NCI-H526 (cell line): Measurements from ENCODE around the gene CREBL2.
"Not testable (repeated sequence)": the region's sequence is repeated elsewhere in the genome, so short reads cannot be mapped to it uniquely, and the experiment has no call there.

Experiments used
- DNase-seq, 2 experiments: peaks; one replicate each; lab custom pipeline; 2025; lab: John Stamatoyannopoulos, UW

Gene CREBL2

GRCh38 chr12:12639995-12640394 is 28.3 kb downstream of the CREBL2 start:
- DNase-seq = not testable (repeated sequence)

- no peak for DNase-seq
Observed at GRCh38 chr12:12641650-12642049, 30.0 kb downstream of the CREBL2 start.

GRCh38 chr12:12642916-12643315 is 31.2 kb downstream of the CREBL2 start:
- no peak for DNase-seq

DNA sequence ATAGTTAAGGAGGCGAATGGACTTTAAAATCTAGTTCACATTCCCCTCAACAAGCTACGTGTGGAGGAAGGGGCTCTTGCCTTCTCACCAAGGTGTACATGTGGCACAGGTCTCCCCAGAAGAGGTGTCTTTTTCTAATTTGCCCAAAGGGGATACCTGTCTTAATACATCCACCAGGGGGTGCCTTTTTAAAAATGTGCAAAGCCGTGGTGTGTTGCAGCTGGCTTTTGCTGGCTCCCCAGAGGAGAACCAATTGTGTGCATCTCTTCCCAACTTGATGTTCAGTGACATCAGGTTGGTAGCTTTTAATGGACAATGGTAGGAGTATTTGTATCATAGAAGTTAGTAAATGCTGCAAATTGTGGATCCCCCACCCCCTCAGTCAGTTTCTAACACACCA is 33.8 kb downstream of the CREBL2 start:
- DNase-seq = peak in 1 of 2 experiments; percentile 45

DNA sequence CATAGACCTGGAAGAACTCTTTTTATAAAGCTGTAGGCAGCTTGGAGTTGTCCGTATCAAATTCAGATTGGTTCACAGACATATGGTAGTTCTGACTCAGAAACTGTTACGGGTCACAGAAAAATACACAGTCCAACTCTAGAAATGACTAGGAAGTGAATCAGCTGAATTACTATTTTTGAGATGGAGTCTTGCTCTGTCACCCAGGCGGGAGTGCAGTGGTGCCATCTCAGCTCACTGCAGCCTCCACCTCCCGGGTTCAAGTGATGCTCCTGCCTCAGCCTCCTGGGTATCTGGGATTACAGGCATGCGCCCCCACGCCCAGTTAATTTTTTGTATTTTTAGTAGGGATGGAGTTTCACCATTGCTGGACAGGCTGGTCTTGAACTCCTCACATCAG is 34.3 kb downstream of the CREBL2 start:
- DNase-seq = not testable (repeated sequence)

- no peak for DNase-seq
Observed at GRCh38 chr12:12646483-12647072, 34.9 kb downstream of the CREBL2 start.

- DNase-seq = no peak
Observed at GRCh38 chr12:12648284-12648683, 36.6 kb downstream of the CREBL2 start.

DNA sequence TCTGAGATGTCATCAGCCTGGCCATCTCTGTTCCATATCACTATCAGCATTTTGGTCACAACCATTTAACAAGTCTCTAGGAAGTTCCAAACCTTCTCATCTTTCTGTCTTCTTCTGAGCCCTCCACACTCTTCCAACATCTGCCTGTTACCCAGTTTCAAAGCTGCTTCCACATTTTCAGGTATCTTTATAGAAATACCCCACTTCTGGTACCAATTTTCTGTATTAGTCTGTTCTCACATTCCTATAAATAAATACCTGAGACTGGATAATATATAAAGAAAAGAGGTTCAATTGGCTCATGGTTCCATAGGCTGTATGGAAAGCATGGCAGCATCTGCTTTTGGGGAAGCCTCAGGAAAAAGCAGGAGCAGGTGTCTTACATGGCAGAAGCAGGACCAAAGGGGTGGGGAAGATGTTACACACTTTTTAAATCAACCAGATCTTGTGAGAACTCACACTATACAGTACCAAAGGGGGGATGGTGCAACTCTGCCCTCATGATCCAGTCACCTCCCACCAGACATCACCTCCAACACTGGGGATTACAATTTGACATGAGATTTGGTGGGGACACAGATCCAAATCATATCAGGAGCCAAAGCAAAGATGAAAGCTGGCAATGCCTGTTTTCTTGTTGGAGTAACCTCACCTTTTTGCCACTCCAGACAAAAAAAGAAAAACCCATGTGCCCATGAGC is 37.4 kb downstream of the CREBL2 start:
- no peak for DNase-seq

DNA sequence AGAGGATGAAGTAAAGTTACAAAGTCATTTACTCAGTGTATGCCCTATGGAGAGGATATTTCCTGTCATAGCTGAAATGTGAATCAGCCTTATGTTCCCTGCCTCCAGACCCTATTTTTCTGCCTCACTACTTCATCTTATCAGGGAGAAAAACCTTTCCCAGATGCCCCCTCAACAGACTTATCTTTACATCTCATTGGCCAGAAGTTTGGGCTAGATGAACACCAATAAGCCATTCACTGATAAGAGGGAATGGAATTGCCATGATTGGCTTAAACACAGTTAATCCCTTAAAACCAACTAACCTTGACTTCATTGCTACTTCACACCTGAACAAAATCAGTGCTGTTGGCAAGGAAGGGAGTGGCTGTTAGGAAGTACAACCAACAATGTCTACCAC is 40.1 kb downstream of the CREBL2 start:
- DNase-seq = no peak

DNA sequence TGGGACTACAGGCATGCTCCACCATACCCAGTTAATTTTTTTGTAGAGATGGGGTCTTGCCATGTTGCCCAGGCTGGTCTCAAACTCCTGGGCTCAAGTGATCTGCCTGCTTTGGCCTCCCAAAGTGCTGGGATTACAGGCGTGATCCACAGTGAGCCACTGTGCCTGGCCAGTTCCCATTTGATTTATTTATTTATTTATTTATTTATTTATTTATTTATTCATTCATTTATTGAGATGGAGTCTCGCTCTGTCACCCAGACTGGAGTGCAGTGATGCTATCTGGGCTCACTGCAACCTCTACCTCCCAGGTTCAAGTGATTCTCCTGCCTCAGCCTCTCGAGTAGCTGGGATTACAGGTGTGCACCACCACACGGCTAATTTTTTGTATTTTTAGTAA is 41.0 kb downstream of the CREBL2 start:
- not testable (repeated sequence) for DNase-seq

DNA sequence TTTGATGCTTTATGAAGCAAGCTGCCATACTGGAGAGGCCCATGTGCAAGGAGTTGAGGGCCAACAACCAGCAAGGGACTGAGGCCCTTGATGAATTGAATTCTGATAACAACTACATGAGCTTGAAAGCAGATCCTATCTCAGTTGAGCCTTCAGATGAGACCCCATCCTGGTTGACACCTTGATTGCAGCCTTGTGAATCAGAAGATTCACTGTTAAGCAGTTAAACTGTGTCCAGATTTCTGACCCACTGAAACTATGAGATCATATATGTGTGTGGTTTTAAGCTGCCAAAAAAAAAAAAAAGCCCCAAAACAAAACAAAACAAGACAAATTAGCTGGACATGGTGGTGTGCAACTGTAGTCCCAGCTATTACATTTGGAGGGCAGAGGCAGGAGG is 42.2 kb downstream of the CREBL2 start:
- DNase-seq = no peak

GRCh38 chr12:12654691-12655460 is 43.2 kb downstream of the CREBL2 start:
- no peak for DNase-seq

- DNase-seq = no peak
Observed at GRCh38 chr12:12660201-12660600, 48.5 kb downstream of the CREBL2 start.

GRCh38 chr12:12661086-12661856 is 49.6 kb downstream of the CREBL2 start:
- no peak for DNase-seq

- no peak for DNase-seq
Observed at GRCh38 chr12:12663644-12664294, 52.1 kb downstream of the CREBL2 start.

- DNase-seq = no peak
Observed at GRCh38 chr12:12665194-12665593, 53.5 kb downstream of the CREBL2 start.

GRCh38 chr12:12668005-12668404 is 56.3 kb downstream of the CREBL2 start:
- no peak for DNase-seq

- no peak for DNase-seq
Observed at GRCh38 chr12:12669020-12669419, 57.3 kb downstream of the CREBL2 start.

- DNase-seq = no peak
Observed at GRCh38 chr12:12671850-12672660, 60.4 kb downstream of the CREBL2 start.

DNA sequence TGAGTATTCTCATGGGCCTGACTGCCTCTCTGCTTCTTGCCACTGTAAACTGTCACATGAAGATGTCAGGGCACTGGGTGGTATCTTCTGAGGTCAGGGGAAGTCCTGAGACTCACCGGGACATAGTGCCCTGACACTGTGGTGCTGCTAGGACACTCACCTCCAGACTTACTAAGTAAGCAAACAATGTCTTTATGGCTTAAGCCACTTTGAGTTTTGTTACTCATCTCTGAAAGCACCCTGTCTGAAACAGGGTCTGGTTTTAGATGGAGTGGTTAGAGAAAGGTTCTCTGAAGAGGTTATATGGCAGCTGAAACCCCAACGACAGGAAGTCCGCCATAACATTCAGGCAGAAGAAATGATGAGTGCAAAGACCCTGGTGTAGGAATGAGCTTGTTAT is 61.6 kb downstream of the CREBL2 start:
- no peak for DNase-seq

GRCh38 chr12:12676605-12677004 is 64.9 kb downstream of the CREBL2 start:
- no peak for DNase-seq
